GM12875 (cell line): ENCODE results near the gene ADGRG6.

Experiments used
- H3K4me3 ChIP-seq: one replicate; pipeline ENCODE4 v1.5.1; 2011; ENCODE audit warnings: low read depth, low read length, control low read depth
- TF ChIP-seq, protein P1 (sequence below): IDR thresholded peaks from 2 replicates; pipeline ENCODE4 v1.5.1; 2011; ENCODE audit warnings: low read depth, mild to moderate bottlenecking, control low read depth, inconsistent platforms, low read length, moderate library complexity, borderline replicate concordance; ENCODE audit not compliant: insufficient read depth

ADGRG6 gene

DNA sequence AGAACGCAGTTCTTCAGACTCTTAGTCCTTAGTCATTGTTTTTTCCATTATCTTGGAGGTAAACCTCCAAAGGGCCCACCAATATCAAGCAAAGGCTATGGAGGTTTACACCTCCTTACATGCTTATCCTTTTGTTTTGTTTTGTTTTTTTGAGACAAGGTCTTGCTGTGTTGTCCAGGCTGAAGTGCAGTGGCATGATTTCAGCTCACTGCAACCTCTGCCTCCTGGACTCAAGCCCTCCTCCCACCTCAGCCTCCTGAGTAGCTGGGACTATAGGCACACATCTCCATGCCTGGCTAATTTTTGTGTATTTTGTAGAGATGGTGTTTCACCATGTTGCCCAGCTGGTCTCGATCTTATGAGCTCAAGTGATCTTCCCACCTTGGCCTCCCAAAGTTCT is 26.3 kb downstream of the ADGRG6 start:
- TF ChIP-seq, protein P1, sequence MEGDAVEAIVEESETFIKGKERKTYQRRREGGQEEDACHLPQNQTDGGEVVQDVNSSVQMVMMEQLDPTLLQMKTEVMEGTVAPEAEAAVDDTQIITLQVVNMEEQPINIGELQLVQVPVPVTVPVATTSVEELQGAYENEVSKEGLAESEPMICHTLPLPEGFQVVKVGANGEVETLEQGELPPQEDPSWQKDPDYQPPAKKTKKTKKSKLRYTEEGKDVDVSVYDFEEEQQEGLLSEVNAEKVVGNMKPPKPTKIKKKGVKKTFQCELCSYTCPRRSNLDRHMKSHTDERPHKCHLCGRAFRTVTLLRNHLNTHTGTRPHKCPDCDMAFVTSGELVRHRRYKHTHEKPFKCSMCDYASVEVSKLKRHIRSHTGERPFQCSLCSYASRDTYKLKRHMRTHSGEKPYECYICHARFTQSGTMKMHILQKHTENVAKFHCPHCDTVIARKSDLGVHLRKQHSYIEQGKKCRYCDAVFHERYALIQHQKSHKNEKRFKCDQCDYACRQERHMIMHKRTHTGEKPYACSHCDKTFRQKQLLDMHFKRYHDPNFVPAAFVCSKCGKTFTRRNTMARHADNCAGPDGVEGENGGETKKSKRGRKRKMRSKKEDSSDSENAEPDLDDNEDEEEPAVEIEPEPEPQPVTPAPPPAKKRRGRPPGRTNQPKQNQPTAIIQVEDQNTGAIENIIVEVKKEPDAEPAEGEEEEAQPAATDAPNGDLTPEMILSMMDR = no peak
- H3K4me3 ChIP-seq = no peak overlapping the region

DNA sequence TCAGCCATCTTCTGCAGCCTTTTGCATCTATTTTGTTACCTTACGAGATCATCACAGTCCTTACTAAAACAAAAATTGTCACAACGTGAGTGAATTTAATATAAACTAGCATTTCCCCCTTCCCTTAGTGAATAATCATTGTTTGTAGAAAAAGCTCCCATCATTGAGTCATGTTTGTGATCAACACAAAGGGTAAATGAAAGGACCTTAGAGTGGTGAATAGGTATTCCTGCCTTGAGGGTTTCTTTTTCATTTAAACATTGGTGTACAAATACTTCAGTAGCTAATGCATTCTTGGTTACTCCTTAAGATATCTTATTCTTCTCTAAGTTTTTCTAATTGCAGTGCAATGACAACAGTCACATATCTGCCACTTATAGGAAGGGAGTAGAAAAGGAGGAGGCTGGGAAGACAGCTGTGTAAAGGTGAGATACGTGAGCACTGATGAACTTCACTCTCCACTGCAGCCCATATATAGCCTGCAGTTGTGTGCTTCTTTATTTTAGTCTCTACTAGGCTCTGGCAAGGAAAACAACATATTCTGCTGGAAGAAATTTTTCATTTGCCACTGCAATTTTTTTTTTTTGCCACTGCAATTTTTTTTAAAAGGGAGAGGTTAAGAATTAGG is 27.8 kb downstream of the ADGRG6 start:
- H3K4me3 ChIP-seq = no peak overlapping the region
- TF ChIP-seq, protein P1 = no peak

DNA sequence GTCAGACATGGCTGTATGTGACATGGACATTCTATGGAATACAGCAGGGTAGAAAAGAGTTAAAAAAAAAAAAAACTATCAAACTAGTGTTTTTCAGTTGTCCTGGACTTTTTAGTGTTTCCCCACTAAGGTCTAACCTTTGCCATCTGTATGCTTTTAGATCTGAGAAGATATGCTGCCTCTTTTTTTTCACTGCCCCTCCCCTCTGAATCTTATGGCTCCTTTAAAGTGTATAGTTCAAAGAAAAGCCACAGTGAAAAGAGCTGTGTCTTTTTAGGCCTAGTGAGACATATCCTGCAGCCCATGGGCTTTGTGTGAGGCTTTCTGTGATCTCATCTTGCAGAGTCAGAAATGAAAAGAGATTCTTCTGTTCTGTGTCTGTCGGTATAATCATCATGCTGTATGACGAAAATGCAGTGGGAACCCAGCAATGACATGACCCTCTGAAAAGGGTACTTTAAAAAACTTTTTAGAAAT is 29.3 kb downstream of the ADGRG6 start:
- TF ChIP-seq, protein P1 = no peak
- H3K4me3 ChIP-seq = no peak overlapping the region

DNA sequence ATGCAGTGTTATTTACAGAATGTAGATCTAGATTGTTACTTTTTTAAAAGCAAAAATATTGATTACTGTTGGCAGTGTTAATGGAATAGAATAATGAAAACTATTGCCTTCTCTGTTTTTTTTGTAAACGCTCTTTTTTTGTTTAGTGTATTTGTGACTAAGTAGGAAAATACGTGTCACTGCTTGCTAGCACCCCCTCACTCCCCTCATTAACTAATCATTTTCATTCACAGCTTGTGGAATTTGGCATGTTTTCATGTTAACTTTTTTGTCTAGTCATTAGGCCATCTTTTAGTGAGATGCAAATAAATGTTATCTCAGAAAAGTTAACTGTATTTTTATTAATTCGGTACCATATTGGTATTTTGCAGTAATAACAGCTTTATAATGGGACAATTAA is 29.8 kb downstream of the ADGRG6 start:
- TF ChIP-seq, protein P1 = no peak
- H3K4me3 ChIP-seq = no peak overlapping the region

DNA sequence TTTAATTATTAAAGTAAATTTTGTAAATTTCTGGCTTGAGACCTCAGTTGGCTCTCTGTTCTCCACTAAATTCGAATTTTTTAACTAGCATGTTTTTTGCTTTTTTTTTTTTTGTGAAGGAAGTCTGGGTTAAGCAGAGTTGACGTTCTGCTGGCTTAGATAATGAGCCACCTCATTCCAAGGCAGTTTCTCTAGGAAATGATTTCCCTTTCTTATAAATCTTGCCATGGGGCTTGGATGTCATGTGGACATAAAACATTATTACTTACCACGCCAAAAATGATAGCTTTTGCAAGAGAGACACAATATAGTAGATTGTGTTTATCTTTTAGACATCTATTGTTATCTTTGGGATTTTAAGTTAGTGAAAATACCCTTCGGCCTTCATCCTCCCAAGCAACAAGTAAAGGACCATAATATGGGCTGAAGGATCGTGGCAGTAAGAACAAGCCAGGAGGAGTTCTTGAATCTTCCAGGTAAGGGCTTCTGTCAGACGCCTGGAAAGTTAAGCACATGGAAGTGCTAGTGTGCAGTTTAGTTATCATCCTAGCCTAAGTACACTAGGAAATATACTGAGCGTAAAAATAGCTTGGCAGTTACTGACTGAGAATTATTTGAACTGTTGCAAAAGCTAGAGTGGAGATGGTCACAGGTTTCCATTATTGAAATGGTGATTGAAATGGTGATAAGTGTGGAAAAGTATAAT is 30.7 kb downstream of the ADGRG6 start:
- TF ChIP-seq, protein P1 = no peak
- no peak overlapping the region for H3K4me3 ChIP-seq

DNA sequence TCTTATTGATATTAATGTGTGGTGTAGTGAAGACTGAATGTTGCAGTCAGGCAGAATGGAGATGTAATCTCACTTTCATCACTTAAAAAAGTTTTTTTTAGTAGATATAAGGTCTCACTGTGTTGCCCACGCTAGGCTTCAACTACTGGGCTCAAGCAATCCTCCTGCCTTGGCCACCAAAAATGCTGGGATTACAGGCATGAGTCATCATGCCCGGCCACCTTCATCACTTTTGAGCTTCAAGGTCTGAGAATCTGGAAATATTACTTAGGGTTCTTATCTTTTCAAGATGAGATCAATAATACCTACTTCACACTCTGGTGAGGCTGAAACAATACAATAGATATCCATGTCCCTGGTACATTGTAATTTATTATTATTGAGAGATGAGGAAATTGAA is 31.6 kb downstream of the ADGRG6 start:
- H3K4me3 ChIP-seq = no peak overlapping the region
- TF ChIP-seq, protein P1 = no peak

DNA sequence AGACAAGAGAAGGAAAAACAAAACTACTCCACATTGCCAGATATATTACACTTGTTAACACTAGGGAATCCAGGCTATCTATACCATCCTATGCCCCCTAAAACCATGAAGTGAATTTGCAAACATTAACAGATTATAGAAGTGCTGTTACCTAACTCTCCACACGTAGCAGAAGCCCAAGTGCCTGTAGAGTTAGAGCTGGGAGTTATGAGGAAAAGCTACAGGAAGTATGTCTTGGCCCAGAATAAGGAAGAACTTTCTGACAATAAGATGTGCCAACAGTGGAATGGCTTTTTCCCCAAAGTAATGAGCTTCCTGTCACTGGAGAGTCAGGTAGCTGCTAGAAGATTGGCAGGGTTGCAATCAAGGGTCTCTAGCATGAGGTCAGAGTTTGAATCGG is 32.5 kb downstream of the ADGRG6 start:
- TF ChIP-seq, protein P1 = no peak
- no peak overlapping the region for H3K4me3 ChIP-seq
